MM.1S (cell line): ENCODE data around the gene CYP2J2.

Experiments used
- CTCF ChIP-seq: fragments of 300-600 bp; sonication (generic); IDR thresholded peaks from 2 replicates; pipeline ENCODE4 v1.5.1; 2016; ENCODE audit warnings: antibody characterized with exemption, low read length, mixed read lengths
- EZH2 ChIP-seq: fragments of 300-600 bp; sonication (generic); optimal IDR thresholded peaks from 2 replicates; pipeline ENCODE3; 2017; ENCODE audit warnings: low read depth, mild to moderate bottlenecking, antibody characterized with exemption, low read length, mixed read lengths

DNA sequence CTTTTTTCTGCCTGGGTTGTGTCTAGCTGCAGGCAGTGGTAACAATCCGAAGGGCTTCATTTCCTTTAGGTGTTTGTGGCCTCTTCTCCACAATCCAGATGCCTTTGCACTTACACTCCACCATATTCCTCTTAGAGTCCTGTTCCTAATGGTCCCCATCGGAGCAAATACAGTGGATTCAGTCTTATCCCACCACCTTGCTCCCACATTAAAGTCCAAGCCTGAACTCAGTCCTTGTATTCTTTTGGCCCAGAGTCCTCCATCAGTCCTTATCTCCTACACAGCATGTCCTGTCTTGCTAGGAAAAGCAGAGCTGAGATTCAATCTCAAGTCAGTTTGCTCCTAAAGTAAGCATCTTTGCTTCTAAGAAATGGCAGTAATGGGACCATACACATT is 8.8 kb downstream of the CYP2J2 start:
- TF ChIP-seq CTCF (no peak), EZH2 (no peak)
